Choroid plexus epithelial cell (primary cell): Measurements from ENCODE around the gene PDZD2.

ENCODE experiments used
- DNase-seq: peaks from one replicate; pipeline ENCODE4 v3.0.0-alpha.2; 2010; ENCODE audit warnings: low read depth
- H3K4me3 ChIP-seq: 2 replicates; pipeline ENCODE4 v1.5.1; 2011; ENCODE audit warnings: low read depth, mild to moderate bottlenecking, control low read depth, low read length, moderate library complexity
- CTCF ChIP-seq: conservative IDR thresholded peaks from 2 replicates; pipeline ENCODE4 v1.5.1; 2011; ENCODE audit warnings: low read depth, mild to moderate bottlenecking, control low read depth, inconsistent platforms, low read length, moderate library complexity

PDZD2 gene

GRCh38 chr5:31845361-31845760 lies 206.4 kb downstream of the PDZD2 start:
- DNase-seq: peak; percentile 73
- no peak overlapping the region for H3K4me3 ChIP-seq
- no peak for TF ChIP-seq CTCF

- DNase-seq: no peak
- H3K4me3 ChIP-seq: no peak overlapping the region
- TF ChIP-seq CTCF: no peak
Observed at GRCh38 chr5:31846934-31847333, 208.0 kb downstream of the PDZD2 start.

GRCh38 chr5:31847354-31847753 lies 208.4 kb downstream of the PDZD2 start:
- H3K4me3 ChIP-seq: no peak overlapping the region
- DNase-seq: no peak
- no peak for TF ChIP-seq CTCF

- DNase-seq: no peak
- no peak for TF ChIP-seq CTCF
- no peak overlapping the region for H3K4me3 ChIP-seq
Observed at GRCh38 chr5:31850981-31851689, 212.2 kb downstream of the PDZD2 start.

GRCh38 chr5:31853398-31854135 lies 214.6 kb downstream of the PDZD2 start:
- no peak for DNase-seq
- no peak overlapping the region for H3K4me3 ChIP-seq

More at GRCh38 chr5:31853398-31854135, 214.6 kb downstream of the PDZD2 start:
- TF ChIP-seq CTCF: no peak
